ENCODE measurements around the gene PRIMPOL.

Gene PRIMPOL

GRCh38 chr4:184668096-184668495, 18.6 kb downstream of the PRIMPOL start:
- peaks cover 54% of the 10 kb centered on the region for H3K36me3 Mint-ChIP-seq (ENCODE audit: low read depth)
- peaks cover 8% of the 10 kb centered on the region for H3K9me3 Mint-ChIP-seq
- H3K4me1 Mint-ChIP-seq (ENCODE audit: low read depth), result peaks cover 38% of the 10 kb centered on the region
- H3K27ac Mint-ChIP-seq, result peak overlapping the region; percentile 96
- no peaks in the 10 kb centered on the region for H3K27me3 Mint-ChIP-seq (ENCODE audit: low read depth)
- H3K4me3 Mint-ChIP-seq, result peak overlapping the region; percentile 69
- DNase-seq (ENCODE audit: low spot score), result no peak

GRCh38 chr4:184668511-184669114, 19.1 kb downstream of the PRIMPOL start:
- peaks cover 54% of the 10 kb centered on the region for H3K36me3 Mint-ChIP-seq (ENCODE audit: low read depth)
- no peak for DNase-seq (ENCODE audit: low spot score)
- peaks cover 38% of the 10 kb centered on the region for H3K4me1 Mint-ChIP-seq (ENCODE audit: low read depth)
- peak overlapping the region; percentile 96 for H3K27ac Mint-ChIP-seq
- no peaks in the 10 kb centered on the region for H3K27me3 Mint-ChIP-seq (ENCODE audit: low read depth)
- H3K4me3 Mint-ChIP-seq, result peak overlapping the region; percentile 69
- peaks cover 8% of the 10 kb centered on the region for H3K9me3 Mint-ChIP-seq

GRCh38 chr4:184669251-184669650, 19.7 kb downstream of the PRIMPOL start:
- DNase-seq (ENCODE audit: low spot score), result no peak
- Mint-ChIP-seq H3K27ac (peak overlapping the region; percentile 79), H3K9me3 (peaks cover 8% of the 10 kb centered on the region), H3K4me1 (ENCODE audit: low read depth) (peaks cover 38% of the 10 kb centered on the region), H3K36me3 (ENCODE audit: low read depth) (peaks cover 58% of the 10 kb centered on the region), H3K27me3 (ENCODE audit: low read depth) (no peaks in the 10 kb centered on the region), H3K4me3 (peak overlapping the region; percentile 64)

GRCh38 chr4:184671101-184671500, 21.6 kb downstream of the PRIMPOL start:
- Mint-ChIP-seq H3K27me3 (ENCODE audit: low read depth) (no peaks in the 10 kb centered on the region), H3K36me3 (ENCODE audit: low read depth) (peaks cover 57% of the 10 kb centered on the region), H3K4me1 (ENCODE audit: low read depth) (peaks cover 35% of the 10 kb centered on the region), H3K27ac (no peak overlapping the region), H3K4me3 (no peak overlapping the region), H3K9me3 (peaks cover 8% of the 10 kb centered on the region)
- DNase-seq (ENCODE audit: low spot score), result no peak

- H3K9me3 Mint-ChIP-seq, result peaks cover 8% of the 10 kb centered on the region
- no peak overlapping the region for H3K27ac Mint-ChIP-seq
- H3K4me1 Mint-ChIP-seq (ENCODE audit: low read depth), result peaks cover 27% of the 10 kb centered on the region
- H3K4me3 Mint-ChIP-seq, result no peak overlapping the region
- no peaks in the 10 kb centered on the region for H3K27me3 Mint-ChIP-seq (ENCODE audit: low read depth)
- DNase-seq (ENCODE audit: low spot score), result no peak
- peaks cover 44% of the 10 kb centered on the region for H3K36me3 Mint-ChIP-seq (ENCODE audit: low read depth)
These were observed 23.2 kb downstream of the PRIMPOL start for GRCh38 chr4:184672741-184673140.

GRCh38 chr4:184674011-184674410, 24.5 kb downstream of the PRIMPOL start:
- Mint-ChIP-seq H3K36me3 (ENCODE audit: low read depth) (peaks cover 32% of the 10 kb centered on the region), H3K27ac (no peak overlapping the region), H3K4me1 (ENCODE audit: low read depth) (peaks cover 15% of the 10 kb centered on the region), H3K27me3 (ENCODE audit: low read depth) (no peaks in the 10 kb centered on the region), H3K4me3 (no peak overlapping the region), H3K9me3 (no peaks in the 10 kb centered on the region)
- DNase-seq (ENCODE audit: low spot score), result no peak

GRCh38 chr4:184675018-184675417, 25.5 kb downstream of the PRIMPOL start:
- no peak overlapping the region for H3K27ac Mint-ChIP-seq
- H3K9me3 Mint-ChIP-seq, result no peaks in the 10 kb centered on the region
- H3K4me1 Mint-ChIP-seq (ENCODE audit: low read depth), result peaks cover 5% of the 10 kb centered on the region
- H3K4me3 Mint-ChIP-seq, result no peak overlapping the region
- DNase-seq (ENCODE audit: low spot score), result no peak
- H3K36me3 Mint-ChIP-seq (ENCODE audit: low read depth), result peaks cover 32% of the 10 kb centered on the region
- H3K27me3 Mint-ChIP-seq (ENCODE audit: low read depth), result no peaks in the 10 kb centered on the region

GRCh38 chr4:184675821-184676492, 26.4 kb downstream of the PRIMPOL start:
- no peak overlapping the region for H3K27ac Mint-ChIP-seq
- H3K36me3 Mint-ChIP-seq (ENCODE audit: low read depth), result peaks cover 33% of the 10 kb centered on the region
- no peak for DNase-seq (ENCODE audit: low spot score)
- H3K9me3 Mint-ChIP-seq, result no peaks in the 10 kb centered on the region
- H3K27me3 Mint-ChIP-seq (ENCODE audit: low read depth), result no peaks in the 10 kb centered on the region
- no peak overlapping the region for H3K4me3 Mint-ChIP-seq
- H3K4me1 Mint-ChIP-seq (ENCODE audit: low read depth), result peaks cover 2% of the 10 kb centered on the region

- peaks cover 15% of the 10 kb centered on the region for H3K36me3 Mint-ChIP-seq (ENCODE audit: low read depth)
- H3K27ac Mint-ChIP-seq, result no peak overlapping the region
- H3K4me1 Mint-ChIP-seq (ENCODE audit: low read depth), result peaks cover 11% of the 10 kb centered on the region
These were observed 31.2 kb downstream of the PRIMPOL start for GRCh38 chr4:184680698-184681097.

GRCh38 chr4:184681916-184682315, 32.4 kb downstream of the PRIMPOL start:
- no peak for DNase-seq (ENCODE audit: low spot score)
- no peak overlapping the region for H3K27ac Mint-ChIP-seq
- no peak overlapping the region for H3K4me3 Mint-ChIP-seq

More at GRCh38 chr4:184680698-184681097, 31.2 kb downstream of the PRIMPOL start:
- DNase-seq (ENCODE audit: low spot score), result no peak
- Mint-ChIP-seq H3K27me3 (ENCODE audit: low read depth) (no peaks in the 10 kb centered on the region), H3K4me3 (no peak overlapping the region), H3K9me3 (no peaks in the 10 kb centered on the region)

GRCh38 chr4:184684491-184685189, 35.1 kb downstream of the PRIMPOL start:
- Mint-ChIP-seq H3K9me3 (no peaks in the 10 kb centered on the region), H3K36me3 (ENCODE audit: low read depth) (peaks cover 12% of the 10 kb centered on the region), H3K4me1 (ENCODE audit: low read depth) (peaks cover 14% of the 10 kb centered on the region), H3K27ac (peak overlapping the region; percentile 79), H3K27me3 (ENCODE audit: low read depth) (no peaks in the 10 kb centered on the region), H3K4me3 (peak overlapping the region; percentile 52)
- DNase-seq (ENCODE audit: low spot score), result no peak

More at GRCh38 chr4:184681916-184682315, 32.4 kb downstream of the PRIMPOL start:
- Mint-ChIP-seq H3K27me3 (ENCODE audit: low read depth) (no peaks in the 10 kb centered on the region), H3K36me3 (ENCODE audit: low read depth) (peaks cover 15% of the 10 kb centered on the region), H3K4me1 (ENCODE audit: low read depth) (peaks cover 11% of the 10 kb centered on the region), H3K9me3 (no peaks in the 10 kb centered on the region)

GRCh38 chr4:184688005-184688404, 38.5 kb downstream of the PRIMPOL start:
- Mint-ChIP-seq H3K36me3 (ENCODE audit: low read depth) (peaks cover 13% of the 10 kb centered on the region), H3K9me3 (no peaks in the 10 kb centered on the region), H3K4me3 (no peak overlapping the region), H3K27me3 (ENCODE audit: low read depth) (no peaks in the 10 kb centered on the region), H3K4me1 (ENCODE audit: low read depth) (peaks cover 14% of the 10 kb centered on the region), H3K27ac (no peak overlapping the region)
- no peak for DNase-seq (ENCODE audit: low spot score)

- Mint-ChIP-seq H3K27ac (peak overlapping the region; percentile 34), H3K4me3 (no peak overlapping the region), H3K27me3 (ENCODE audit: low read depth) (no peaks in the 10 kb centered on the region), H3K9me3 (no peaks in the 10 kb centered on the region), H3K36me3 (ENCODE audit: low read depth) (peaks cover 16% of the 10 kb centered on the region), H3K4me1 (ENCODE audit: low read depth) (peaks cover 14% of the 10 kb centered on the region)
- DNase-seq (ENCODE audit: low spot score), result peak; percentile 18
These were observed 38.9 kb downstream of the PRIMPOL start for GRCh38 chr4:184688447-184688846.

GRCh38 chr4:184689681-184690080, 40.1 kb downstream of the PRIMPOL start:
- Mint-ChIP-seq H3K9me3 (no peaks in the 10 kb centered on the region), H3K27ac (no peak overlapping the region), H3K27me3 (ENCODE audit: low read depth) (no peaks in the 10 kb centered on the region), H3K4me3 (no peak overlapping the region), H3K36me3 (ENCODE audit: low read depth) (peaks cover 24% of the 10 kb centered on the region), H3K4me1 (ENCODE audit: low read depth) (peaks cover 11% of the 10 kb centered on the region)
- no peak for DNase-seq (ENCODE audit: low spot score)

All from T-helper 2 cell treated with Interferon-gamma antibody and Interleukin-4, amounts not matched to agents 5 μg/mL and 100 μg/mL, for 36 hours (primary cell).